ENCODE measurements around the gene SMYD3. TPM values are rescaled to one million over a fixed set of nuclear protein-coding genes. Genes with fewer than 3 reads are reported as not detected.
A peak's percentile ranks its signal among the peaks of the same experiment; 100 is the strongest.

The SMYD3 gene
- total and polyA plus RNA-seq, 5 donors: 6.8 to 11.6 (median 9.9) TPM

DNA sequence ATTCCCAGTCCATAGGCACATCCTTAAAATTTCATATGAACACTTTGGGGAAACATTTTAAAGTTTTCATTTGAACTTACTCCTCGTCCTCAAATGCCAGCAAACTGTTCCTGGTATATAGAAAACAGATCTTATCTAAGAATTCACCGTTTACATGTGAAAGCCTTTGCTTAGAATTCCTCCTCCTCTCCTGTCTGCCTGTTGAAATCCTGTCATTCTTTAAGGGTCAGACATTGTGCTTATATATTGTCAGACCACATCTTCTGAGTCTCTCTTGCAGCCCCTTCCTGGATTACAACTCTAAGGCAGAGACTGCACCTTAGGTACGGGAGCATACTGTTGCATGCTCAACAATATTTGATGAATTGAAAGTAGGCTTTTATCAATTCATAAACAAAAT is 239.7 kb downstream of the SMYD3 start:
- Histone ChIP-seq H3K4me1 (ENCODE audit: control insufficient read depth, insufficient read depth, low read length) (no peaks in the 10 kb centered on the region), H3K27me3 (ENCODE audit: control insufficient read depth, insufficient read depth) (no peaks in the 10 kb centered on the region), H3K9me3 (ENCODE audit: control insufficient read depth, low read length) (no peaks in the 10 kb centered on the region), H3K27ac (ENCODE audit: low read length) (no peak overlapping the region), H3K4me3 (ENCODE audit: low read length) (no peak overlapping the region)
- intact Hi-C loops (cut with DNase I): no loop called here
- no peak for ATAC-seq
- 78% methylated on average over 3 of the region's 3 CpGs for WGBS
- no peak for DNase-seq

DNA sequence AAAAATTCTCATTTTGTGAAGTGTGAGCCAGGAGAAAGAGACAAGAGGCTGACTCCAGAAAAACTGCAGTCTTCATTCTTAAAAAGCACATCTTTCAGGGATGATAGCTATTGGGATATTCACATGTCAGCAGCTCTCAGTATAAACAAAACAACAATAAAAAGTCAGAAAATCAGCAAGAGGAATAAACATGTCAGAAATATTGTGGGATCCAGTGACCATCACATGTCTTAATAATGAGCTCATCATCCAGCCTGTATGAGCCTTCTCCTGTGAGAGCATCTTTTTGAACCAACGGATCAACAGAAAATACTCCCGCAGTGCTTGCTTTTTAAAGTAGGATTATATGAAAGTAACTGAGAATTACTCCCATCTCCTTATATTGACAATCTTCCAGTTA is 241.6 kb downstream of the SMYD3 start:
- intact Hi-C loops (cut with DNase I): no loop called here
- DNase-seq (no peak), ATAC-seq (no peak)
- 83% methylated on average over 2 of the region's 2 CpGs for WGBS
- Histone ChIP-seq H3K9me3 (ENCODE audit: control insufficient read depth, low read length) (no peaks in the 10 kb centered on the region), H3K4me1 (ENCODE audit: control insufficient read depth, insufficient read depth, low read length) (no peaks in the 10 kb centered on the region), H3K4me3 (ENCODE audit: low read length) (no peak overlapping the region), H3K27me3 (ENCODE audit: control insufficient read depth, insufficient read depth) (no peaks in the 10 kb centered on the region), H3K27ac (ENCODE audit: low read length) (no peak overlapping the region)

DNA sequence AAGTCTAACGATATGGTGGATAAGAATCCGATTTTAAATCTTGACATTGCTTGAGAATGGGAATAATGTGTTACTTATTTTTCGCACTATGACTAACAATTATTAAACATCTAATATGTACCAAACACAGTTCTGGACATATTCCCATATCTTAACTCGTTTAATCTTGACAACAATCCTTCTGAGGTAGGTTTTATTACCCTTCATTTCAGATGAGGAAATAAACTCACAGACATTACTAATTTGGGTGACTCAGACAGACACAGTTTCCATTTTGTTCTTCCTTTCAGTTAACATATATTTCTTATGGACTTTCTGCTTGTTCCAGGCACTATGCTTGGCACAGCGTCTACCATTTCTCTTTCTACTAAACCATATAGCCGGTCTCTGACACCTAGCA is 244.8 kb downstream of the SMYD3 start:
- Histone ChIP-seq H3K4me3 (ENCODE audit: low read length) (no peak overlapping the region), H3K9me3 (ENCODE audit: control insufficient read depth, low read length) (no peaks in the 10 kb centered on the region), H3K27me3 (ENCODE audit: control insufficient read depth, insufficient read depth) (no peaks in the 10 kb centered on the region), H3K27ac (ENCODE audit: low read length) (no peak overlapping the region), H3K4me1 (ENCODE audit: control insufficient read depth, insufficient read depth, low read length) (no peaks in the 10 kb centered on the region)
- 93% methylated on average over 6 of the region's 6 CpGs for WGBS
- DNase-seq (no peak), ATAC-seq (no peak)
- intact Hi-C loops (cut with DNase I): no loop called here

DNA sequence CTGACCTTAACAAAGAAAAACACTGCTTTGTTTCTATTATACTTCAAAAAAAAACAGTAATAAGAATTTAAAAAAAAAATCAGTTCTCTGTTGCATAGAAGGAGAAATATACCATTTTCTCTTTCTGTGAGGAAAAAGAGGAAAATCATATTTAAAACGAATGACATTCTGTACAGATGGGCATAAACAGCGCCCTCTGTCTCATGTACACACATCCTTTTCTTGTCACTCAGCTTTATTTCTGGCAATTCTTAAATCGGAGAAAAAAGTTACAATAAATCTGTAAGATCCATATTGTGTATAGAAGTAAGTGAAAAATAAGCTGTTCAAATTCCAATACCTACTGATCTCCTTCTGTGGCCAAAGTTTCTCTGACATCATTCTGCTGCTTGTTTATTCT is 245.4 kb downstream of the SMYD3 start:
- Histone ChIP-seq H3K9me3 (ENCODE audit: control insufficient read depth, low read length) (no peaks in the 10 kb centered on the region), H3K27me3 (ENCODE audit: control insufficient read depth, insufficient read depth) (no peaks in the 10 kb centered on the region), H3K4me3 (ENCODE audit: low read length) (no peak overlapping the region), H3K4me1 (ENCODE audit: control insufficient read depth, insufficient read depth, low read length) (no peaks in the 10 kb centered on the region), H3K27ac (ENCODE audit: low read length) (no peak overlapping the region)
- DNase-seq (no peak), ATAC-seq (no peak)
- WGBS: 89% methylated on average over 3 of the region's 3 CpGs
- intact Hi-C loops (cut with DNase I): no loop called here

DNA sequence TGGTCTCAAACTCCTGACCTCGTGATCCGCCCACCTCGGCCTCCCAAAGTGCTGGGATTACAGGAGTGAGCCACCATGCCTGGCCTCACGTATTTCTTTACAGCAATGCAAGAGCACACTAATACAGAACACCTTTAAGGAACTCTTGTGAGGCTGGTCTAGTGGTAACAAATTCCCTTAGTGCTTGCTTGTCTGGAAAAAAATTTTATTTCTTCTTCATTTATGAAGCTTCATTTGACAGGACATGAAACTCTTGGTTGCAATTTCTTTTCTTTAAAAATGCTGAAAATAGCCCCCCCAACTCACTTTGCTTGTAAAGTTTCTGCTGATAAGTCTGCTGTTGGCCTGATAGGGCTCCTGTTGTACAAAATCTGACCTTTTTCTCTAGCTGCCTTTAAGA is 248.8 kb downstream of the SMYD3 start:
- no peaks in the 10 kb centered on the region for H3K9me3 ChIP-seq (ENCODE audit: control insufficient read depth, low read length)
- intact Hi-C loops (cut with DNase I): no loop called here
- no peaks in the 10 kb centered on the region for H3K27me3 ChIP-seq (ENCODE audit: control insufficient read depth, insufficient read depth)
- no peak for ATAC-seq
- WGBS: 98% methylated on average over 4 of the region's 4 CpGs
- H3K4me3 ChIP-seq (ENCODE audit: low read length): no peak overlapping the region
- no peak overlapping the region for H3K27ac ChIP-seq (ENCODE audit: low read length)
- no peaks in the 10 kb centered on the region for H3K4me1 ChIP-seq (ENCODE audit: control insufficient read depth, insufficient read depth, low read length)
- no peak for DNase-seq

DNA sequence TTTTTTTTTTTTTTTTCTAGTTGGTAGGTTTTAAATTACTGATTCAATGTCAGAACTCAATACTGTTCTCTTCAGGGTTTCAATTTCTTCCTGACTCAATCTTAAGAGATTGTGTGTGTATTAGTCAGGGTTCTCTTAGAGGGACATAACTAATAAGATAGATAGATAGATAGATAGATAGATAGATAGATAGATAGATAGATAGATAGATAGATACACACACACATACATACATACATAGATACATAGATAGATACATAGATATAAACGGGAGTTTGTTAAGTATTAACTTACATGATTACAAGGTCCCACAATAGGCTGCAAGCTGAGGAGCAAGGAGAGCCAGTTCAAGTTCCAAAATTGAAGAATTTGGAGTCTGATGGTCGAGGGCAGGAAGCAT is 251.3 kb downstream of the SMYD3 start:
- Histone ChIP-seq H3K4me3 (ENCODE audit: low read length) (no peak overlapping the region), H3K4me1 (ENCODE audit: control insufficient read depth, insufficient read depth, low read length) (no peaks in the 10 kb centered on the region), H3K9me3 (ENCODE audit: control insufficient read depth, low read length) (no peaks in the 10 kb centered on the region), H3K27ac (ENCODE audit: low read length) (no peak overlapping the region), H3K27me3 (ENCODE audit: control insufficient read depth, insufficient read depth) (no peaks in the 10 kb centered on the region)
- ATAC-seq: no peak
- WGBS: 90% methylated on average over 2 of the region's 2 CpGs
- DNase-seq: no peak
- intact Hi-C loops (cut with DNase I): no loop called here

DNA sequence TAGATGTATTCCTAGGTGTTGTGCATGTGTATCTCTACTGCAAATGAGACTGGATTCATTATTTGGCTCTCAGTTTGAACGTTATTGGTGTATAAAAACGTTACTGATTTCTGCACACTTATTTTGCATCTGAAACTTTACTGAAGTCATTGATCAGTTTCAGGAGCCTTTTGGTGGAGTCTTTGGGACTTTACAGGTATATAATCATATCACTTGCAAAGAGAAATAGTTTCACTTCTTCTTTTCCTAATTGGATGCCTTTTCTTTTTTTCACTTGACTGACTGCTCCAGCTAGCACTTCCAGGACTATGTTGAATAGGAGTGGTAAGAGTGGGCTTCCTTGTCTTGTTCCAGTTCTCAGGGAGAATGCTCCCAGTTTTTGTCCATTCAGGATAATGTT is 252.2 kb downstream of the SMYD3 start:
- Histone ChIP-seq H3K4me1 (ENCODE audit: control insufficient read depth, insufficient read depth, low read length) (no peaks in the 10 kb centered on the region), H3K27me3 (ENCODE audit: control insufficient read depth, insufficient read depth) (no peaks in the 10 kb centered on the region), H3K4me3 (ENCODE audit: low read length) (no peak overlapping the region), H3K9me3 (ENCODE audit: control insufficient read depth, low read length) (no peaks in the 10 kb centered on the region), H3K27ac (ENCODE audit: low read length) (no peak overlapping the region)
- intact Hi-C loops (cut with DNase I): no loop called here
- ATAC-seq: no peak
- WGBS: 80% methylated on average over 2 of the region's 2 CpGs
- DNase-seq: no peak

DNA sequence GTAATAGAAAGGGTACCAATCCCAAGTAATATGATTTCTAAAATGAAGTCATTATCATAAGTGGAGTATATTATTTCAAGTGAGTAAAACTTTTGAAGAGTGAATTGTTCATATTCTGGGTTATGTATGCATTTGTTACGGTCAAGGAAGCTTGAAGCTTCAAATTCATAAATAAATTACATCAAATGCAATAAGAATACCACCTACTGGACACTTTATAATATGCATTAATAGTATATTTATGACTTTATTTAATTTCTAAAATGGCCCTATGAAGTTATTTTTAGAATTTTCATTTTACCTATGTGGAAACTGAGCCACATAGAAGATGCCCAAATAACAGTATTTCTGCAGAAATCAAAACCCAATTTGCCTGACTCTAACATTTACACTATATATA is 260.6 kb downstream of the SMYD3 start:
- H3K27ac ChIP-seq (ENCODE audit: low read length): no peak overlapping the region
- intact Hi-C loops (cut with DNase I): no loop called here
- DNase-seq (no peak), ATAC-seq (no peak)
- no peaks in the 10 kb centered on the region for H3K9me3 ChIP-seq (ENCODE audit: control insufficient read depth, low read length)
- no peaks in the 10 kb centered on the region for H3K27me3 ChIP-seq (ENCODE audit: control insufficient read depth, insufficient read depth)
- no peak overlapping the region for H3K4me3 ChIP-seq (ENCODE audit: low read length)
- WGBS: 95% methylated on average over 1 of the region's 1 CpG
- no peaks in the 10 kb centered on the region for H3K4me1 ChIP-seq (ENCODE audit: control insufficient read depth, insufficient read depth, low read length)

DNA sequence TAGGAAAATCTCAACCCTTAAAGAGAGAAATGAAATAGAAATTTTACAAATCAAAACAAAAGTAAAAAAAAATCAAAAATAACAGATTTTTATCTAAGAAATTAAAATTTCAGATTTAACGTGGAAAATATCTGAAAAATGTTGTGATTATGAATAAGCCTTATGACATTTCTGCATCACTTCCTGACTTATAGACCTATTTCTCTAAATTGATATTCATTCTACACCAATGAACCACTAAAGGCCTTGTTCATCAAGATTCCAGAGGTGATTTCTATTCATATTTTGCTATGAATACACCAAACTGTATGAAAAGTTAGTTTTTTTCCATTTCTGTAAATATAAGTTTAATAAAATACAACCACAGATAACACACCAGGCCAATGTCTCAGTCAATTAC is 261.5 kb downstream of the SMYD3 start:
- Histone ChIP-seq H3K4me3 (ENCODE audit: low read length) (no peak overlapping the region), H3K9me3 (ENCODE audit: control insufficient read depth, low read length) (no peaks in the 10 kb centered on the region), H3K4me1 (ENCODE audit: control insufficient read depth, insufficient read depth, low read length) (no peaks in the 10 kb centered on the region), H3K27me3 (ENCODE audit: control insufficient read depth, insufficient read depth) (no peaks in the 10 kb centered on the region), H3K27ac (ENCODE audit: low read length) (no peak overlapping the region)
- intact Hi-C loops (cut with DNase I): no loop called here
- 85% methylated on average over 1 of the region's 1 CpG for WGBS
- DNase-seq (no peak), ATAC-seq (no peak)

DNA sequence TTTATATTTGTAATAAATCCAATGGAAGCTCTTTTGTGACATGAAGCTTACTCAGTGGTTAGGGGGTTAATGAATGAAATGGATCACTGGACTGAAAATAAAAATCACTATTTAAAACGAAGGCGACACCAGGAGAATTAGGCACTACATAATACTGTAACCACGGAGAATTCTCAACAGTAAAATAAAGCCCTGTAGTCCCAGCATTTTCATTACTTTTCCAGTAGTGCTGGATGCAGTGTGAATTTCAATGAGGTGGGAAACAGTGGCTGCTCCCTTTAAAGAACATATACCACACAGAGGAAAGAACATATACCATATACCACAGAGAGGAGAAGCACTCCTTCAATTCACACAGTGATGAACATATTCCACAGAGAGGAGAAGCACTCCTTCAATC is 275.0 kb downstream of the SMYD3 start:
- no peak overlapping the region for H3K4me3 ChIP-seq (ENCODE audit: low read length)

DNA sequence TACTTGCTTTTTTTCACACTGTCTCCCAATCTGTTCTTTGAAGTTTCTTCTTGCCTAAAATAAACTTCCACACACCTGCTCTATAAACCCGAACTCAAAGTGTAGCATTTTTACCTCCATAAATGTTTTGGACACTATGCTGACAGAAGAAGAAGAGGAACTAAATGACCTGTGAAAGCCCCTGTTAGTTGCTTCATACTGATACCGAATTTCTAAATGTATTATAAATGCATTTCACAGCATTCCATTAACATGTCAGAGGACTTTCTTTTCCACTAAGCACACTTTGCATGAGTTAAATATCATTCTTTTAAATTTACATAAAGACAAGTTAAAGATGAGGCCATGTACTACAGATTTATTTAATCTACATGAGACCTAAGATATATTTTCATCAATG is 281.0 kb downstream of the SMYD3 start:
- Histone ChIP-seq H3K9me3 (ENCODE audit: control insufficient read depth, low read length) (no peaks in the 10 kb centered on the region), H3K27ac (ENCODE audit: low read length) (no peak overlapping the region), H3K27me3 (ENCODE audit: control insufficient read depth, insufficient read depth) (no peaks in the 10 kb centered on the region), H3K4me1 (ENCODE audit: control insufficient read depth, insufficient read depth, low read length) (no peaks in the 10 kb centered on the region), H3K4me3 (ENCODE audit: low read length) (no peak overlapping the region)
- WGBS: 80% methylated on average over 2 of the region's 2 CpGs
- DNase-seq (no peak), ATAC-seq (no peak)
- intact Hi-C loops (cut with DNase I): no loop called here

More for the DNA sequence above, 275.0 kb downstream of the SMYD3 start:
- no peaks in the 10 kb centered on the region for H3K27me3 ChIP-seq (ENCODE audit: control insufficient read depth, insufficient read depth)
- H3K4me1 ChIP-seq (ENCODE audit: control insufficient read depth, insufficient read depth, low read length): no peaks in the 10 kb centered on the region
- 80% methylated on average over 3 of the region's 3 CpGs for WGBS
- intact Hi-C loops (cut with DNase I): no loop called here
- no peak for DNase-seq
- H3K9me3 ChIP-seq (ENCODE audit: control insufficient read depth, low read length): no peaks in the 10 kb centered on the region
- no peak overlapping the region for H3K27ac ChIP-seq (ENCODE audit: low read length)
- no peak for ATAC-seq

DNA sequence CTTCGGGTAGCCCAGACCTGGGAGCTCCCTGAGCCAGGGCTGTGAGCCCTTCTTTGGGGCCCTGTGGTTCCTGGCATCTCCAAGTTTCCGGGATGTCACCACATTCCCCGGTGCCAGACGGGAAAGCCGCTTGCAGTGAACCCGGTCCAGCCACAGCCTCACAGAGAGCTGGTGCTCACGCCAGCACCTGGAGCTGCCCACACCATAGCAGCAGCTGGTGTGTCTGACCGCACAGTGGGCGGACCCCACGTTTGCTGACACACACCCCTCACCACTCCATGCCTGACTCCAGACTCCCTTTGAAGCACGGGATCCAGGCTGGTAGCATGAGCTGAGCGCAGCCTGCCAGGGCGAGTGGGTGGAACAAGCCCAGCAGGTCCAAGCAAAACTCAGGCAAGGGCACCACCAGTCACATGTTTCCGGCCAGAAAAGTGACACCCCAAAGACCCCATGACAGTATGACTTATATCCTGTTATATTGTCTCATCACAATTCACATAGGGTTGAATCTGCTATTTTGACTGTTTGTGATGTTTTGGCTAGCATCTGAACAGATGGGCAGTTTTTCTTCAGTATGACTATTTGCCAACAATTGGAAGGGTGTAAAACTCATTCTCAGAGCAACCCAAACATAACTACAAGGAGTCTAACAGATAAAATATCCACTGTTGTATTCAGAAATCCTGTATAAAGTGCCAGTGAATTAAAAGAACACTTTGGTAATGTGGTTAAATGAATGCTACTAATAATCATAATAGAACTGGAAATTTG is 285.4 kb downstream of the SMYD3 start:
- no peak overlapping the region for H3K27ac ChIP-seq (ENCODE audit: low read length)
- intact Hi-C loops (cut with DNase I): no loop called here
- DNase-seq (peak in 1 of 3 donors; percentile 28), ATAC-seq (no peak)
- H3K27me3 ChIP-seq (ENCODE audit: control insufficient read depth, insufficient read depth): no peaks in the 10 kb centered on the region
- H3K4me1 ChIP-seq (ENCODE audit: control insufficient read depth, insufficient read depth, low read length): no peaks in the 10 kb centered on the region
- H3K9me3 ChIP-seq (ENCODE audit: control insufficient read depth, low read length): no peaks in the 10 kb centered on the region
- WGBS: 96% methylated on average over 14 of the region's 14 CpGs
- no peak overlapping the region for H3K4me3 ChIP-seq (ENCODE audit: low read length)
